Measurements from ENCODE around the gene LRRC75A.

The LRRC75A gene

GRCh38 chr17:16437083-16437482 lies 54.9 kb downstream of the LRRC75A start:
- Histone ChIP-seq H4K20me1 (ENCODE audit: insufficient read depth, low read length, poor library complexity, severe bottlenecking) (peaks cover 32% of the 10 kb centered on the region), H3F3A (ENCODE audit: low read depth) (no peaks in the 10 kb centered on the region), H3K4me2 (ENCODE audit: low read depth, low read length, poor library complexity, severe bottlenecking) (no peak overlapping the region)

GRCh38 chr17:16435925-16436886 lies 55.8 kb downstream of the LRRC75A start:
- Histone ChIP-seq H3K9me3 (ENCODE audit: insufficient read depth, low read depth, low read length) (no peaks in the 10 kb centered on the region), H2AFZ (ENCODE audit: low read length) (no peak overlapping the region), H3K4me2 (ENCODE audit: low read depth, low read length, poor library complexity, severe bottlenecking) (no peak overlapping the region), H3K9ac (ENCODE audit: low read depth, low read length, poor library complexity, severe bottlenecking) (no peak overlapping the region), H3F3A (ENCODE audit: low read depth) (no peaks in the 10 kb centered on the region), H3K36me3 (ENCODE audit: insufficient read depth, low read length) (peaks cover 7% of the 10 kb centered on the region), H3K4me3 (ENCODE audit: low read length, poor library complexity, severe bottlenecking) (no peak overlapping the region), H3K9me2 (replicated peaks; ENCODE audit: low read depth, low read length) (no peaks in the 10 kb centered on the region), H4K20me1 (ENCODE audit: insufficient read depth, low read length, poor library complexity, severe bottlenecking) (peaks cover 23% of the 10 kb centered on the region), H3K79me2 (ENCODE audit: insufficient read depth, low read length) (peaks cover 24% of the 10 kb centered on the region), H3K27me3 (ENCODE audit: insufficient read depth, low read length, poor library complexity, severe bottlenecking) (peaks cover 5% of the 10 kb centered on the region), H3K4me1 (ENCODE audit: insufficient read depth, low read length, poor library complexity, severe bottlenecking) (peaks cover 18% of the 10 kb centered on the region)
- TF ChIP-seq EZH2phosphoT487 (IDR thresholded peaks at IDR 0.05; ENCODE audit: borderline replicate concordance): no peak

More at GRCh38 chr17:16437083-16437482, 54.9 kb downstream of the LRRC75A start:
- H3K9me3 ChIP-seq (ENCODE audit: insufficient read depth, low read depth, low read length): no peaks in the 10 kb centered on the region
- no peak overlapping the region for H3K4me3 ChIP-seq (ENCODE audit: low read length, poor library complexity, severe bottlenecking)
- TF ChIP-seq EZH2phosphoT487 (IDR thresholded peaks at IDR 0.05; ENCODE audit: borderline replicate concordance) (no peak), CTCF (conservative IDR thresholded peaks at IDR 0.05; ENCODE audit: low read length) (no peak)
- no peak overlapping the region for H3K9ac ChIP-seq (ENCODE audit: low read depth, low read length, poor library complexity, severe bottlenecking)
- peaks cover 26% of the 10 kb centered on the region for H3K4me1 ChIP-seq (ENCODE audit: insufficient read depth, low read length, poor library complexity, severe bottlenecking)
- H3K36me3 ChIP-seq (ENCODE audit: insufficient read depth, low read length): peaks cover 15% of the 10 kb centered on the region
- peaks cover 33% of the 10 kb centered on the region for H3K79me2 ChIP-seq (ENCODE audit: insufficient read depth, low read length)
- H2AFZ ChIP-seq (ENCODE audit: low read length): no peak overlapping the region
- no peaks in the 10 kb centered on the region for H3K9me2 ChIP-seq (replicated peaks; ENCODE audit: low read depth, low read length)
- peaks cover 5% of the 10 kb centered on the region for H3K27me3 ChIP-seq (ENCODE audit: insufficient read depth, low read length, poor library complexity, severe bottlenecking)

- no peak overlapping the region for H3K4me2 ChIP-seq (ENCODE audit: low read depth, low read length, poor library complexity, severe bottlenecking)
- peaks cover 5% of the 10 kb centered on the region for H3K27me3 ChIP-seq (ENCODE audit: insufficient read depth, low read length, poor library complexity, severe bottlenecking)
- TF ChIP-seq CTCF (conservative IDR thresholded peaks at IDR 0.05; ENCODE audit: low read length) (no peak), EZH2phosphoT487 (IDR thresholded peaks at IDR 0.05; ENCODE audit: borderline replicate concordance) (no peak)
- H3K9me3 ChIP-seq (ENCODE audit: insufficient read depth, low read depth, low read length): no peaks in the 10 kb centered on the region
- peaks cover 9% of the 10 kb centered on the region for H3K79me2 ChIP-seq (ENCODE audit: insufficient read depth, low read length)
- no peaks in the 10 kb centered on the region for H3K9me2 ChIP-seq (replicated peaks; ENCODE audit: low read depth, low read length)
- H2AFZ ChIP-seq (ENCODE audit: low read length): no peak overlapping the region
- H4K20me1 ChIP-seq (ENCODE audit: insufficient read depth, low read length, poor library complexity, severe bottlenecking): peaks cover 8% of the 10 kb centered on the region
- H3K4me1 ChIP-seq (ENCODE audit: insufficient read depth, low read length, poor library complexity, severe bottlenecking): peaks cover 2% of the 10 kb centered on the region
- no peaks in the 10 kb centered on the region for H3K36me3 ChIP-seq (ENCODE audit: insufficient read depth, low read length)
- no peak overlapping the region for H3K4me3 ChIP-seq (ENCODE audit: low read length, poor library complexity, severe bottlenecking)
- H3F3A ChIP-seq (ENCODE audit: low read depth): no peaks in the 10 kb centered on the region
- H3K9ac ChIP-seq (ENCODE audit: low read depth, low read length, poor library complexity, severe bottlenecking): no peak overlapping the region
Observed at GRCh38 chr17:16434662-16435061, 57.3 kb downstream of the LRRC75A start.
